ENCODE measurements around the gene IL1RAP. TPM values are rescaled to one million over a fixed set of nuclear protein-coding genes. Genes with fewer than 3 reads are reported as not detected.

Gene IL1RAP
- total RNA-seq, 2 donors from 2014 or later = 17.7 to 18.0 TPM

- no peaks in the 10 kb centered on the region for H3K4me1 ChIP-seq (replicated peaks)
- DNase-seq (ENCODE audit: low spot score) = no peak
- H3K4me3 ChIP-seq = no peak overlapping the region
- H3K36me3 ChIP-seq = no peaks in the 10 kb centered on the region
- TF ChIP-seq POLR2AphosphoS5 (IDR thresholded peaks at IDR 0.05) (no peak), CTCF (IDR thresholded peaks at IDR 0.05) (no peak), POLR2A (IDR thresholded peaks at IDR 0.05) (no peak)
- intact Hi-C loops (cut with DNase I) = no loop called here
- no peaks in the 10 kb centered on the region for H3K9me3 ChIP-seq
- H3K27ac ChIP-seq = no peak overlapping the region
- 92% methylated on average over 5 of the region's 5 CpGs for WGBS
- no peaks in the 10 kb centered on the region for H3K27me3 ChIP-seq (replicated peaks; ENCODE audit: insufficient read depth)
Observed at GRCh38 chr3:190680691-190681090, 166.8 kb downstream of the IL1RAP start.

DNA sequence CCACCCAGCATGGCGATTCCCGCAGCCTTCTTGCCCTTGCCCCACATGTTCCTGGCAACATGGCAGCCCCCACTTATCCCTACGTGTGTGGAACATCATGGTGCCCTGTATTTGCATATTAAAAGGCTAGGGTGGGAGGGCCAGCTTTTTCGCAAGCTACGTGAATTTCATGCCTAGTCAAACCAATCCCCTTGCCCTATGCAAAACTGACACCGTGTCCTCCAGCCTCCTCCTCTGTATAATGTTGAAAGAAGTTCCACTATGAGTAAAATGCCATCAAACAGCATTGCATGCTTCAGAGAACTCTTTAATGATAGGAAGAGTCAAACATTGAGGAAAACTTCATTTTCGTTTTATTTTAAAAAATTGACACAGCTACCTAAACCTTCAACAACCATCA lies 170.9 kb downstream of the IL1RAP start:
- intact Hi-C loops (cut with DNase I) = no loop called here
- Histone ChIP-seq H3K27ac (no peak overlapping the region), H3K36me3 (no peaks in the 10 kb centered on the region), H3K4me3 (no peak overlapping the region), H3K9me3 (no peaks in the 10 kb centered on the region), H3K4me1 (replicated peaks) (no peaks in the 10 kb centered on the region), H3K27me3 (replicated peaks; ENCODE audit: insufficient read depth) (no peaks in the 10 kb centered on the region)
- no peak for DNase-seq (ENCODE audit: low spot score)
- WGBS = 92% methylated on average over 7 of the region's 7 CpGs
- TF ChIP-seq CTCF (IDR thresholded peaks at IDR 0.05) (no peak), POLR2A (IDR thresholded peaks at IDR 0.05) (no peak), POLR2AphosphoS5 (IDR thresholded peaks at IDR 0.05) (no peak)

- Histone ChIP-seq H3K9me3 (no peaks in the 10 kb centered on the region), H3K4me3 (no peak overlapping the region), H3K4me1 (replicated peaks) (no peaks in the 10 kb centered on the region), H3K36me3 (no peaks in the 10 kb centered on the region), H3K27me3 (replicated peaks; ENCODE audit: insufficient read depth) (no peaks in the 10 kb centered on the region), H3K27ac (no peak overlapping the region)
- DNase-seq (ENCODE audit: low spot score) = no peak
- TF ChIP-seq POLR2A (IDR thresholded peaks at IDR 0.05) (no peak), POLR2AphosphoS5 (IDR thresholded peaks at IDR 0.05) (no peak)
- WGBS = 93% methylated on average over 1 of the region's 1 CpG
- intact Hi-C loops (cut with DNase I) = no loop called here
Observed at GRCh38 chr3:190686011-190686410, 172.1 kb downstream of the IL1RAP start.

GRCh38 chr3:190690246-190690645 lies 176.4 kb downstream of the IL1RAP start:
- Histone ChIP-seq H3K4me3 (no peak overlapping the region), H3K4me1 (replicated peaks) (no peaks in the 10 kb centered on the region), H3K27ac (no peak overlapping the region), H3K9me3 (no peaks in the 10 kb centered on the region), H3K27me3 (replicated peaks; ENCODE audit: insufficient read depth) (no peaks in the 10 kb centered on the region), H3K36me3 (no peaks in the 10 kb centered on the region)
- DNase-seq (ENCODE audit: low spot score) = no peak
- intact Hi-C loops (cut with DNase I) = no loop called here
- WGBS = 73% methylated on average over 6 of the region's 6 CpGs
- TF ChIP-seq POLR2AphosphoS5 (IDR thresholded peaks at IDR 0.05) = no peak
- no peak for TF ChIP-seq CTCF (IDR thresholded peaks at IDR 0.05)
- TF ChIP-seq POLR2A (IDR thresholded peaks at IDR 0.05) = no peak

DNA sequence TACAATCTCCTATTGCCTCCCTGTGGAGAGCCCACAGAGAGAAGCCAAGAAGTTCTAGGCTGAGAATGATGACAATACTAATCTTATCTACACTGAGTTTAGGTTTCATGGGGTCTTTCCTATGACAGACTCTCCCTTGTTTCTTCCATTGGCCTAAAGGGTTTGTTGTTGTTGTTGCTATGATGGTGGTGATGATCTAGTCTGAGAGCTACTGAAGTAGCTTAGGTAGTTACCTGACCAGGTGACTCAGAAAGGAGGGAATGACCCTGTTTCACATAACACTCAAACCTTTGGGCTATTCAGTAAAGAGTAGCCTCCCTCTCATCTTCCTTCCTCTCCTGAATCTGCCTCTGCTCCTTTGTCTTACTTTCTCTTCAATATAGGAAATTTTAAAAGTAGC lies 178.4 kb downstream of the IL1RAP start:
- no peaks in the 10 kb centered on the region for H3K27me3 ChIP-seq (replicated peaks; ENCODE audit: insufficient read depth)
- H3K4me3 ChIP-seq = no peak overlapping the region
- H3K36me3 ChIP-seq = no peaks in the 10 kb centered on the region
- no peak for DNase-seq (ENCODE audit: low spot score)
- intact Hi-C loops (cut with DNase I) = no loop called here
- no peaks in the 10 kb centered on the region for H3K9me3 ChIP-seq
- no peak overlapping the region for H3K27ac ChIP-seq
- no peak for TF ChIP-seq POLR2AphosphoS5 (IDR thresholded peaks at IDR 0.05)
- TF ChIP-seq CTCF (IDR thresholded peaks at IDR 0.05) = no peak
- TF ChIP-seq POLR2A (IDR thresholded peaks at IDR 0.05) = no peak
- no peaks in the 10 kb centered on the region for H3K4me1 ChIP-seq (replicated peaks)

Measured in prostate gland (tissue), 2 donors.